Neural cell (in vitro differentiated cells): Measurements from ENCODE around the gene PPP2R5E.

Experiments
- EP300 ChIP-seq: fragments of 450-650 bp; conservative IDR thresholded peaks from 2 replicates; pipeline ENCODE4 v1.6.1; 2014; ENCODE audit warnings: antibody characterized with exemption, mild to moderate bottlenecking, moderate library complexity; ENCODE audit not compliant: poor library complexity, severe bottlenecking
- EZH2 ChIP-seq: fragments of 200-600, 300-800 bp; shearing (Covaris generic), sonication (generic); IDR thresholded peaks from 2 replicates; pipeline ENCODE4 v1.6.1; 2014; ENCODE audit warnings: antibody characterized with exemption, low read length, borderline replicate concordance, mild to moderate bottlenecking; ENCODE audit not compliant: insufficient read depth, poor library complexity, severe bottlenecking
- MXI1 ChIP-seq: fragments of 450-650 bp; conservative IDR thresholded peaks from 2 replicates; pipeline ENCODE4 v1.6.1; 2014; ENCODE audit warnings: antibody characterized with exemption, mild to moderate bottlenecking; ENCODE audit not compliant: poor library complexity, severe bottlenecking
- POLR2AphosphoS5 ChIP-seq: IDR thresholded peaks from 2 replicates; pipeline ENCODE4 v1.6.1; 2012
- RAD21 ChIP-seq: fragments of 450-650 bp; conservative IDR thresholded peaks from 2 replicates; pipeline ENCODE4 v1.6.1; 2014; ENCODE audit warnings: antibody characterized with exemption, mild to moderate bottlenecking, moderate library complexity
- SMC3 ChIP-seq: fragments of 450-650 bp; conservative IDR thresholded peaks from 2 replicates; pipeline ENCODE4 v1.6.1; 2014; ENCODE audit warnings: antibody characterized with exemption, mild to moderate bottlenecking, moderate library complexity; ENCODE audit not compliant: poor library complexity
- TAF1 ChIP-seq: IDR thresholded peaks from 2 replicates; pipeline ENCODE4 v1.6.1; 2012; ENCODE audit warnings: low read depth
- TF ChIP-seq, protein P1 (sequence below): fragments of 450-650 bp; IDR thresholded peaks from 2 replicates; pipeline ENCODE4 v1.5.1; 2014; ENCODE audit warnings: antibody characterized with exemption, mild to moderate bottlenecking, moderate library complexity; ENCODE audit not compliant: poor library complexity, severe bottlenecking
- TF ChIP-seq, protein P2 (sequence below): IDR thresholded peaks from 2 replicates; pipeline ENCODE4 v1.6.1; 2012; ENCODE audit warnings: borderline replicate concordance

DNA sequence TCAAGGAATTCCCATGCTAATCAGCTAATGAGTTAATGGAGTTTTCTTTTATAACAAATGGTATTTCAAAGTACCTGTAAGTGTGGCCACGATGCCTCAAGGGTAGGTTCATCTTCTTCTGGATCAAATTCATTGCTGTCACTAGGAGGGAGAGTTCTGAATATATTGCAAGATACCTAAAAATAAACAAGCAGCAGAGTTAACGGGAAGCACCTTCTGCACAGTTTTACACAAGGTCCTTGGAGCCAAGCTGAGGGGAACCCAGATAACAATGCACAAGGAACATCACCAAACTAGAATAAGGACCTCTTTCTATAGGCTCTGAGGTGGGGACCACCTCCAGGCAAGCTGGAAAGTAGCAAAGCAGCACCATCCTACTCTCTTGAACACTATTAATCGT lies 121.3 kb downstream of the PPP2R5E start:
- TF ChIP-seq, protein P1, sequence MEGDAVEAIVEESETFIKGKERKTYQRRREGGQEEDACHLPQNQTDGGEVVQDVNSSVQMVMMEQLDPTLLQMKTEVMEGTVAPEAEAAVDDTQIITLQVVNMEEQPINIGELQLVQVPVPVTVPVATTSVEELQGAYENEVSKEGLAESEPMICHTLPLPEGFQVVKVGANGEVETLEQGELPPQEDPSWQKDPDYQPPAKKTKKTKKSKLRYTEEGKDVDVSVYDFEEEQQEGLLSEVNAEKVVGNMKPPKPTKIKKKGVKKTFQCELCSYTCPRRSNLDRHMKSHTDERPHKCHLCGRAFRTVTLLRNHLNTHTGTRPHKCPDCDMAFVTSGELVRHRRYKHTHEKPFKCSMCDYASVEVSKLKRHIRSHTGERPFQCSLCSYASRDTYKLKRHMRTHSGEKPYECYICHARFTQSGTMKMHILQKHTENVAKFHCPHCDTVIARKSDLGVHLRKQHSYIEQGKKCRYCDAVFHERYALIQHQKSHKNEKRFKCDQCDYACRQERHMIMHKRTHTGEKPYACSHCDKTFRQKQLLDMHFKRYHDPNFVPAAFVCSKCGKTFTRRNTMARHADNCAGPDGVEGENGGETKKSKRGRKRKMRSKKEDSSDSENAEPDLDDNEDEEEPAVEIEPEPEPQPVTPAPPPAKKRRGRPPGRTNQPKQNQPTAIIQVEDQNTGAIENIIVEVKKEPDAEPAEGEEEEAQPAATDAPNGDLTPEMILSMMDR, result no peak
- TF ChIP-seq EP300 (no peak), SMC3 (no peak), EZH2 (no peak), TAF1 (no peak), POLR2AphosphoS5 (no peak), MXI1 (no peak), RAD21 (no peak)
- TF ChIP-seq, protein P2, sequence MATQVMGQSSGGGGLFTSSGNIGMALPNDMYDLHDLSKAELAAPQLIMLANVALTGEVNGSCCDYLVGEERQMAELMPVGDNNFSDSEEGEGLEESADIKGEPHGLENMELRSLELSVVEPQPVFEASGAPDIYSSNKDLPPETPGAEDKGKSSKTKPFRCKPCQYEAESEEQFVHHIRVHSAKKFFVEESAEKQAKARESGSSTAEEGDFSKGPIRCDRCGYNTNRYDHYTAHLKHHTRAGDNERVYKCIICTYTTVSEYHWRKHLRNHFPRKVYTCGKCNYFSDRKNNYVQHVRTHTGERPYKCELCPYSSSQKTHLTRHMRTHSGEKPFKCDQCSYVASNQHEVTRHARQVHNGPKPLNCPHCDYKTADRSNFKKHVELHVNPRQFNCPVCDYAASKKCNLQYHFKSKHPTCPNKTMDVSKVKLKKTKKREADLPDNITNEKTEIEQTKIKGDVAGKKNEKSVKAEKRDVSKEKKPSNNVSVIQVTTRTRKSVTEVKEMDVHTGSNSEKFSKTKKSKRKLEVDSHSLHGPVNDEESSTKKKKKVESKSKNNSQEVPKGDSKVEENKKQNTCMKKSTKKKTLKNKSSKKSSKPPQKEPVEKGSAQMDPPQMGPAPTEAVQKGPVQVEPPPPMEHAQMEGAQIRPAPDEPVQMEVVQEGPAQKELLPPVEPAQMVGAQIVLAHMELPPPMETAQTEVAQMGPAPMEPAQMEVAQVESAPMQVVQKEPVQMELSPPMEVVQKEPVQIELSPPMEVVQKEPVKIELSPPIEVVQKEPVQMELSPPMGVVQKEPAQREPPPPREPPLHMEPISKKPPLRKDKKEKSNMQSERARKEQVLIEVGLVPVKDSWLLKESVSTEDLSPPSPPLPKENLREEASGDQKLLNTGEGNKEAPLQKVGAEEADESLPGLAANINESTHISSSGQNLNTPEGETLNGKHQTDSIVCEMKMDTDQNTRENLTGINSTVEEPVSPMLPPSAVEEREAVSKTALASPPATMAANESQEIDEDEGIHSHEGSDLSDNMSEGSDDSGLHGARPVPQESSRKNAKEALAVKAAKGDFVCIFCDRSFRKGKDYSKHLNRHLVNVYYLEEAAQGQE, result no peak
